ENCODE measurements around the gene KRTAP2-3. TPM values are rescaled to one million over a fixed set of nuclear protein-coding genes. Genes with fewer than 3 reads are reported as not detected.

The KRTAP2-3 gene
- total and polyA plus RNA-seq, 12 donors: not detected

- no peaks in the 10 kb centered on the region for H3K27me3 ChIP-seq
- DNase-seq: no peak
Measured at GRCh38 chr17:41026715-41027471, 33.0 kb downstream of the KRTAP2-3 start, which contains the start of gene KRTAP1-5. KRTAP1-5 (minus strand) TSS chr17:41027208; CDS start chr17:41027155, 53 bp downstream.

GRCh38 chr17:41024697-41025096 is 35.2 kb downstream of the KRTAP2-3 start:
- Histone ChIP-seq H3K27ac (no peak overlapping the region), H3K27me3 (no peaks in the 10 kb centered on the region), H3K4me3 (no peak overlapping the region), H3K4me1 (replicated peaks in 1 of 2) (no peaks in the 10 kb centered on the region), H3K36me3 (replicated peaks in 1 of 2) (no peaks in the 10 kb centered on the region), H3K9me3 (replicated peaks in 1 of 3) (no peaks in the 10 kb centered on the region)
- TF ChIP-seq CTCF (IDR thresholded peaks at IDR 0.05) (no peak), POLR2A (IDR thresholded peaks at IDR 0.05) (no peak)
- intact Hi-C loops (cut with DNase I): no loop called here
- 70 to 75% (median 73%) methylated on average over 3 of the region's 3 CpGs for WGBS, 4 donors
- no peak for DNase-seq

More at GRCh38 chr17:41026715-41027471, 33.0 kb downstream of the KRTAP2-3 start, which contains the start of gene KRTAP1-5:
- intact Hi-C loops (cut with DNase I): no loop called here
- TF ChIP-seq CTCF (IDR thresholded peaks at IDR 0.05): no peak
- TF ChIP-seq POLR2A (IDR thresholded peaks at IDR 0.05): no peak
- no peaks in the 10 kb centered on the region for H3K9me3 ChIP-seq (replicated peaks in 1 of 3)
- no peaks in the 10 kb centered on the region for H3K36me3 ChIP-seq (replicated peaks in 1 of 2)
- 68 to 84% (median 73%) methylated on average over 5 to 9 of the region's 9 CpGs for WGBS, 4 donors
- no peak within 1 kb of the TSS for H3K4me3 ChIP-seq
- no peaks in the 10 kb centered on the region for H3K4me1 ChIP-seq (replicated peaks in 1 of 2)
- no peak within 1 kb of the TSS for H3K27ac ChIP-seq

- Histone ChIP-seq H3K36me3 (replicated peaks in 1 of 2) (no peaks in the 10 kb centered on the region), H3K9me3 (replicated peaks in 1 of 3) (no peaks in the 10 kb centered on the region), H3K27me3 (no peaks in the 10 kb centered on the region), H3K27ac (no peak overlapping the region), H3K4me1 (replicated peaks in 1 of 2) (no peaks in the 10 kb centered on the region), H3K4me3 (no peak overlapping the region)
- intact Hi-C loops (cut with DNase I): no loop called here
- DNase-seq: no peak
- TF ChIP-seq POLR2A (IDR thresholded peaks at IDR 0.05): no peak
- TF ChIP-seq CTCF (IDR thresholded peaks at IDR 0.05): no peak
Measured at GRCh38 chr17:41020336-41020735, 39.6 kb downstream of the KRTAP2-3 start.

- Histone ChIP-seq H3K27ac (no peak overlapping the region), H3K4me3 (no peak overlapping the region), H3K36me3 (replicated peaks in 1 of 2) (no peaks in the 10 kb centered on the region), H3K9me3 (replicated peaks in 1 of 3) (no peaks in the 10 kb centered on the region), H3K4me1 (replicated peaks in 1 of 2) (no peaks in the 10 kb centered on the region), H3K27me3 (no peaks in the 10 kb centered on the region)
- intact Hi-C loops (cut with DNase I): no loop called here
- WGBS, 4 donors: 84 to 100% (median 95%) methylated on average over 3 of the region's 3 CpGs
- TF ChIP-seq CTCF (IDR thresholded peaks at IDR 0.05): no peak
- TF ChIP-seq POLR2A (IDR thresholded peaks at IDR 0.05): no peak
- no peak for DNase-seq
Measured at GRCh38 chr17:41019415-41019814, 40.5 kb downstream of the KRTAP2-3 start.
